Mammary epithelial cell (primary cell): ENCODE results near the gene FUBP1.

ENCODE experiments used
- EZH2 ChIP-seq: IDR thresholded peaks from 2 replicates; pipeline ENCODE4 v1.6.1; 2012; ENCODE audit warnings: low read length, inconsistent platforms, borderline replicate concordance
- TF ChIP-seq, protein P1 (sequence below), 2 donors: IDR thresholded peaks in 1 of 2; conservative IDR thresholded peaks in 1 of 2; 2 replicates each; pipeline ENCODE4 v1.5.1; 2011 to 2012; ENCODE audit warnings: inconsistent platforms in 2 of 2, low read length in 2 of 2, mild to moderate bottlenecking in 2 of 2, control low read depth in 1 of 2, low read depth in 1 of 2; ENCODE audit not compliant: insufficient read depth in 1 of 2; ENCODE audit errors: extremely low read depth in 1 of 2

GRCh38 chr1:77990629-77991204 is 11.8 kb upstream of the FUBP1 start:
- TF ChIP-seq EZH2 = no peak
- TF ChIP-seq, protein P1, sequence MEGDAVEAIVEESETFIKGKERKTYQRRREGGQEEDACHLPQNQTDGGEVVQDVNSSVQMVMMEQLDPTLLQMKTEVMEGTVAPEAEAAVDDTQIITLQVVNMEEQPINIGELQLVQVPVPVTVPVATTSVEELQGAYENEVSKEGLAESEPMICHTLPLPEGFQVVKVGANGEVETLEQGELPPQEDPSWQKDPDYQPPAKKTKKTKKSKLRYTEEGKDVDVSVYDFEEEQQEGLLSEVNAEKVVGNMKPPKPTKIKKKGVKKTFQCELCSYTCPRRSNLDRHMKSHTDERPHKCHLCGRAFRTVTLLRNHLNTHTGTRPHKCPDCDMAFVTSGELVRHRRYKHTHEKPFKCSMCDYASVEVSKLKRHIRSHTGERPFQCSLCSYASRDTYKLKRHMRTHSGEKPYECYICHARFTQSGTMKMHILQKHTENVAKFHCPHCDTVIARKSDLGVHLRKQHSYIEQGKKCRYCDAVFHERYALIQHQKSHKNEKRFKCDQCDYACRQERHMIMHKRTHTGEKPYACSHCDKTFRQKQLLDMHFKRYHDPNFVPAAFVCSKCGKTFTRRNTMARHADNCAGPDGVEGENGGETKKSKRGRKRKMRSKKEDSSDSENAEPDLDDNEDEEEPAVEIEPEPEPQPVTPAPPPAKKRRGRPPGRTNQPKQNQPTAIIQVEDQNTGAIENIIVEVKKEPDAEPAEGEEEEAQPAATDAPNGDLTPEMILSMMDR (conservative IDR thresholded peaks at IDR 0.05 in 1 of 2, IDR thresholded peaks at IDR 0.05 in 1 of 2; ENCODE audit: extremely low read depth in 1 of 2, insufficient read depth in 1 of 2, low read depth in 1 of 2, low read length in 2 of 2) = no peak
